Spleen (tissue), 7 donors: ENCODE results near the gene CELSR3.

Source experiments
- CTCF ChIP-seq, 11 experiments: fragments of 200-600 bp in 7 of 11; fragments of 450-650 bp in 4 of 11; sonication (generic) in 4 of 11; IDR thresholded peaks in 8 of 11; conservative IDR thresholded peaks in 3 of 11; 1 replicate in 7 of 11; 2 replicates in 4 of 11; pipeline versions ENCODE4 v1.4.0 to v1.8.0; 2016 to 2021; ENCODE audit warnings: antibody characterized with exemption in 11 of 11, inconsistent platforms in 4 of 11, mild to moderate bottlenecking in 1 of 11
- POLR2A ChIP-seq, 3 donors: fragments of 450-650 bp; IDR thresholded peaks; one replicate each; pipeline ENCODE4 v1.5.1; 2017; ENCODE audit warnings: antibody characterized with exemption in 3 of 3, mild to moderate bottlenecking in 1 of 3
- donor health status: DM: no; HTN: no; CAD: no; lungs with moderate emphysema.
- donor health status: DM: no; HTN: no; CAD: no.
- donor health status: DM: no; HTN: no; CAD: no.

GRCh38 chr3:48621461-48621869 lies 41.2 kb downstream of the CELSR3 start, which contains the start of gene TMEM89:
- TF ChIP-seq CTCF (IDR thresholded peaks at IDR 0.05 in 8 of 11, conservative IDR thresholded peaks at IDR 0.05 in 3 of 11): no peak
- TF ChIP-seq POLR2A (IDR thresholded peaks at IDR 0.05): no peak
